Astrocyte (in vitro differentiated cells and primary cell): ENCODE measurements around the gene CCDC57. TPM values are rescaled to one million over a fixed set of nuclear protein-coding genes. Genes with fewer than 3 reads are reported as not detected.

Source experiments
- DNase-seq: peaks from one replicate; pipeline ENCODE4 v3.0.0-alpha.2; 2010; ENCODE audit warnings: low read depth
- FAIRE-seq: peaks from 2 replicates; lab custom pipeline; 2011; peaks lifted over from hg19 to GRCh38; lab: Jason Lieb, UNC
- H2AFZ ChIP-seq: 2 replicates; pipeline ENCODE4 v1.6.0; 2012; ENCODE audit warnings: low read depth, low read length, inconsistent platforms
- H3K27ac ChIP-seq: 2 replicates; pipeline ENCODE4 v1.5.1; 2011; ENCODE audit warnings: low read depth, low read length, inconsistent platforms
- H3K27me3 ChIP-seq: 2 replicates; pipeline ENCODE4 v1.6.0; 2011; ENCODE audit warnings: low read length, inconsistent platforms; ENCODE audit not compliant: insufficient read depth
- H3K36me3 ChIP-seq: 2 replicates; pipeline ENCODE4 v1.5.1; 2011; ENCODE audit warnings: low read length, inconsistent platforms; ENCODE audit not compliant: insufficient read depth
- H3K4me1 ChIP-seq: 2 replicates; pipeline ENCODE4 v1.5.1; 2011; ENCODE audit warnings: low read length, inconsistent platforms; ENCODE audit not compliant: insufficient read depth
- H3K4me2 ChIP-seq: 2 replicates; pipeline ENCODE4 v1.6.0; 2012; ENCODE audit warnings: low read length, inconsistent platforms
- H3K4me3 ChIP-seq: 2 replicates; pipeline ENCODE4 v1.5.1; 2011; ENCODE audit warnings: low read depth, mild to moderate bottlenecking, low read length, inconsistent platforms; ENCODE audit not compliant: insufficient read depth
- H3K79me2 ChIP-seq: 2 replicates; pipeline ENCODE4 v1.6.0; 2012; ENCODE audit warnings: mild to moderate bottlenecking, low read length, inconsistent platforms; ENCODE audit not compliant: insufficient read depth
- H3K9ac ChIP-seq: 2 replicates; pipeline ENCODE4 v1.6.0; 2012; ENCODE audit warnings: mild to moderate bottlenecking, low read length, inconsistent platforms
- H3K9me3 ChIP-seq: 2 replicates; pipeline ENCODE4 v1.5.1; 2012; ENCODE audit warnings: low read depth, mild to moderate bottlenecking, low read length, inconsistent platforms; ENCODE audit not compliant: insufficient read depth
- H4K20me1 ChIP-seq: 2 replicates; pipeline ENCODE4 v1.6.0; 2012; ENCODE audit warnings: low read length, inconsistent platforms; ENCODE audit not compliant: insufficient read depth
- H3K27ac Mint-ChIP-seq: one replicate; pipeline ENCODE4 v1.8.0; 2021; ENCODE audit warnings: mild to moderate bottlenecking, mixed read lengths; ENCODE audit not compliant: unreplicated experiment
- H3K27me3 Mint-ChIP-seq: one replicate; pipeline ENCODE4 v1.8.0; 2021; ENCODE audit warnings: low read depth, mixed read lengths; ENCODE audit not compliant: unreplicated experiment
- H3K36me3 Mint-ChIP-seq: one replicate; pipeline ENCODE4 v1.8.0; 2021; ENCODE audit warnings: low read depth, mixed read lengths; ENCODE audit not compliant: unreplicated experiment
- H3K4me1 Mint-ChIP-seq: one replicate; pipeline ENCODE4 v1.8.0; 2021; ENCODE audit warnings: low read depth, mixed read lengths; ENCODE audit not compliant: unreplicated experiment
- H3K4me3 Mint-ChIP-seq: one replicate; pipeline ENCODE4 v1.8.0; 2021; ENCODE audit warnings: mild to moderate bottlenecking, moderate library complexity, mixed read lengths; ENCODE audit not compliant: unreplicated experiment
- H3K9me3 Mint-ChIP-seq: one replicate; pipeline ENCODE4 v1.8.0; 2021; ENCODE audit warnings: mild to moderate bottlenecking, mixed read lengths; ENCODE audit not compliant: unreplicated experiment
- CTCF ChIP-seq: IDR thresholded peaks from 2 replicates; pipeline ENCODE4 v1.5.1; 2011; ENCODE audit warnings: low read depth, mild to moderate bottlenecking, inconsistent platforms, low read length, moderate library complexity; ENCODE audit not compliant: insufficient read depth
- EZH2 ChIP-seq: IDR thresholded peaks from 2 replicates; pipeline ENCODE4 v1.6.1; 2012; ENCODE audit warnings: mild to moderate bottlenecking, low read length, inconsistent platforms; ENCODE audit not compliant: insufficient read depth
- total RNA-seq: library from RNA; stranded (reverse); gene quantifications from 2 replicates; pipeline ENCODE4 v1.2.1, GENCODE V29; 2021

CCDC57 gene
- total RNA-seq, 1 donor from 2014 or later = 20.4 TPM

GRCh38 chr17:82227629-82228277 lies 15.1 kb upstream of the CCDC57 start:
- H3K27ac ChIP-seq = no peak overlapping the region
- peak overlapping the region; percentile 58 for H3K9ac ChIP-seq
- no peak for FAIRE-seq
- TF ChIP-seq EZH2 = no peak
- no peak for TF ChIP-seq CTCF
- H3K4me2 ChIP-seq = peak overlapping the region; percentile 88
- H3K27me3 ChIP-seq = no peaks in the 10 kb centered on the region
- H3K4me3 ChIP-seq = peak overlapping the region; percentile 50
- peaks cover 36% of the 10 kb centered on the region for H3K79me2 ChIP-seq
- Mint-ChIP-seq H3K36me3 (no peaks in the 10 kb centered on the region), H3K4me3 (peak overlapping the region; percentile 64), H3K27ac (no peak overlapping the region), H3K27me3 (no peaks in the 10 kb centered on the region), H3K4me1 (no peaks in the 10 kb centered on the region), H3K9me3 (no peaks in the 10 kb centered on the region)
- peaks cover 20% of the 10 kb centered on the region for H4K20me1 ChIP-seq
- peak overlapping the region; percentile 60 for H2AFZ ChIP-seq
- H3K36me3 ChIP-seq = no peaks in the 10 kb centered on the region
- H3K9me3 ChIP-seq = no peaks in the 10 kb centered on the region
- no peak for DNase-seq
- H3K4me1 ChIP-seq = peaks cover 22% of the 10 kb centered on the region

- Histone ChIP-seq H3K27ac (no peak overlapping the region), H3K27me3 (no peaks in the 10 kb centered on the region), H3K4me2 (no peak overlapping the region), H2AFZ (no peak overlapping the region), H3K4me1 (peaks cover 22% of the 10 kb centered on the region), H3K9me3 (no peaks in the 10 kb centered on the region), H3K79me2 (peaks cover 31% of the 10 kb centered on the region), H3K4me3 (no peak overlapping the region), H3K36me3 (no peaks in the 10 kb centered on the region), H3K9ac (no peak overlapping the region), H4K20me1 (peaks cover 14% of the 10 kb centered on the region)
- FAIRE-seq = no peak
- no peak overlapping the region for H3K27ac Mint-ChIP-seq
- H3K36me3 Mint-ChIP-seq = no peaks in the 10 kb centered on the region
- H3K27me3 Mint-ChIP-seq = no peaks in the 10 kb centered on the region
- H3K9me3 Mint-ChIP-seq = no peaks in the 10 kb centered on the region
- no peak for TF ChIP-seq EZH2
- TF ChIP-seq CTCF = no peak
- H3K4me3 Mint-ChIP-seq = no peak overlapping the region
- DNase-seq = no peak
- H3K4me1 Mint-ChIP-seq = no peaks in the 10 kb centered on the region
These were observed 14.4 kb upstream of the CCDC57 start for GRCh38 chr17:82226809-82227628.
